IMR-90 (cell line): ENCODE results near the gene NFATC3. TPM values are rescaled to one million over a fixed set of nuclear protein-coding genes. Genes with fewer than 3 reads are reported as not detected.

Experiments
- ATAC-seq: fragments of 200-7000 bp; cut with Tn5 transposase; 2 replicates; pipeline ENCODE4 v1.9.1; 2020; ENCODE audit warnings: low read depth, mild to moderate bottlenecking, moderate library complexity
- BruUV-seq: library from RNA; stranded (reverse); fragments of 400-500 nt; replicated peaks from 2 replicates; lab custom pipeline; 2021; lab: Mats Ljungman, UMichigan
- CTCF ChIA-PET: fragments of 300-600 bp; formaldehyde crosslinking; extraction: SDS; loops from one replicate; lab custom pipeline; 2021; ENCODE audit warnings: antibody characterized with exemption; lab: Yijun Ruan, JAX
- POLR2A ChIA-PET: fragments of 300-600 bp; sonication (Branson Sonifier 250); formaldehyde crosslinking; loops from one replicate; lab custom pipeline; 2022; ENCODE audit warnings: antibody characterized with exemption; ENCODE audit not compliant: unreplicated experiment; lab: Charles Lee
- DNase-seq: peaks from one replicate; pipeline ENCODE4 v3.0.0; 2013
- H2AFZ ChIP-seq: replicated peaks from 2 replicates; pipeline ENCODE3; 2013; ENCODE audit warnings: low read length, mild to moderate bottlenecking; ENCODE audit not compliant: poor library complexity
- H2AK5ac ChIP-seq: 2 replicates; pipeline ENCODE4 v1.6.1; 2013; ENCODE audit warnings: low read depth, low read length, inconsistent platforms
- H2AK9ac ChIP-seq: replicated peaks from 2 replicates; pipeline ENCODE3; 2013; ENCODE audit warnings: mild to moderate bottlenecking, low read depth, low read length, moderate library complexity; ENCODE audit not compliant: poor library complexity
- H2BK120ac ChIP-seq: 2 replicates; pipeline ENCODE4 v1.6.1; 2013; ENCODE audit warnings: low read depth, low read length, inconsistent platforms
- H2BK15ac ChIP-seq: 3 replicates; pipeline ENCODE4 v1.6.1; 2013; ENCODE audit warnings: low read depth, low read length, inconsistent platforms
- H2BK20ac ChIP-seq: 2 replicates; pipeline ENCODE4 v1.6.1; 2013; ENCODE audit warnings: low read depth, mild to moderate bottlenecking, inconsistent platforms, low read length, moderate library complexity
- H2BK5ac ChIP-seq: 2 replicates; pipeline ENCODE4 v1.6.1; 2013; ENCODE audit warnings: mild to moderate bottlenecking, low read depth, low read length, inconsistent platforms; ENCODE audit not compliant: poor library complexity, severe bottlenecking
- H3K14ac ChIP-seq: replicated peaks from 2 replicates; pipeline ENCODE4 v1.6.1; 2013; ENCODE audit warnings: low read depth, low read length, inconsistent platforms
- H3K18ac ChIP-seq: 2 replicates; pipeline ENCODE4 v1.6.1; 2013; ENCODE audit warnings: low read depth, low read length, control low read depth
- H3K23ac ChIP-seq: 2 replicates; pipeline ENCODE4 v1.6.1; 2013; ENCODE audit warnings: low read depth, low read length, inconsistent platforms
- H3K27ac ChIP-seq: 2 replicates; pipeline ENCODE4 v1.5.1; 2013; ENCODE audit warnings: mild to moderate bottlenecking, control low read depth, low read length; ENCODE audit not compliant: insufficient read depth
- H3K27me3 ChIP-seq: 2 replicates; pipeline ENCODE4 v1.6.1; 2013; ENCODE audit warnings: low read length; ENCODE audit not compliant: control insufficient read depth, insufficient read depth
- H3K36me3 ChIP-seq: 2 replicates; pipeline ENCODE4 v1.6.1; 2013; ENCODE audit warnings: low read length, mixed read lengths; ENCODE audit not compliant: control insufficient read depth, insufficient read depth
- H3K4ac ChIP-seq: 2 replicates; pipeline ENCODE4 v1.6.1; 2013; ENCODE audit warnings: low read depth, low read length, inconsistent platforms
- H3K4me1 ChIP-seq: 2 replicates; pipeline ENCODE4 v1.6.1; 2013; ENCODE audit warnings: low read length, mixed read lengths; ENCODE audit not compliant: control insufficient read depth, insufficient read depth
- H3K4me2 ChIP-seq: 2 replicates; pipeline ENCODE4 v1.6.1; 2013; ENCODE audit warnings: low read depth, mild to moderate bottlenecking, control low read depth, low read length, moderate library complexity
- H3K4me3 ChIP-seq: 2 replicates; pipeline ENCODE4 v1.5.1; 2013; ENCODE audit warnings: low read depth, mild to moderate bottlenecking, control low read depth, low read length, moderate library complexity; ENCODE audit not compliant: insufficient read depth
- H3K56ac ChIP-seq: 2 replicates; pipeline ENCODE4 v1.6.1; 2013; ENCODE audit warnings: low read length, inconsistent platforms; ENCODE audit not compliant: insufficient read depth; ENCODE audit errors: extremely low read depth
- H3K79me1 ChIP-seq, 2 experiments: 2 replicates each; pipeline ENCODE4 v1.6.1; 2013; ENCODE audit warnings: low read length in 2 of 2, inconsistent platforms in 1 of 2, low read depth in 1 of 2
- H3K9ac ChIP-seq: 2 replicates; pipeline ENCODE4 v1.6.1; 2013; ENCODE audit warnings: low read depth, low read length, control low read depth
- H3K9me1 ChIP-seq: 2 replicates; pipeline ENCODE4 v1.6.1; 2013; ENCODE audit warnings: low read length, inconsistent platforms; ENCODE audit not compliant: insufficient read depth
- H3K9me3 ChIP-seq: 2 replicates; pipeline ENCODE4 v1.6.1; 2013; ENCODE audit warnings: low read length; ENCODE audit not compliant: control insufficient read depth, insufficient read depth
- H4K20me1 ChIP-seq: 2 replicates; pipeline ENCODE4 v1.6.1; 2013; ENCODE audit warnings: low read length, inconsistent platforms; ENCODE audit not compliant: insufficient read depth
- H4K5ac ChIP-seq: 2 replicates; pipeline ENCODE4 v1.6.1; 2013; ENCODE audit warnings: mild to moderate bottlenecking, low read depth, low read length, control low read depth
- H4K8ac ChIP-seq, 2 experiments: 2 replicates each; pipeline ENCODE4 v1.6.1; 2013; ENCODE audit warnings: low read depth in 2 of 2, low read length in 2 of 2, control low read depth in 1 of 2, inconsistent platforms in 1 of 2
- H4K91ac ChIP-seq: 2 replicates; pipeline ENCODE4 v1.6.1; 2013; ENCODE audit warnings: low read depth, low read length, inconsistent platforms; ENCODE audit not compliant: insufficient read depth
- CEBPB ChIP-seq: IDR thresholded peaks from 2 replicates; pipeline ENCODE4 v1.6.1; 2012; ENCODE audit warnings: low read depth, low read length, improper control_type of control experiment
- CTCF ChIP-seq: conservative IDR thresholded peaks from 2 replicates; pipeline ENCODE4 v1.5.1; 2012; ENCODE audit warnings: mild to moderate bottlenecking, low read depth, low read length, improper control_type of control experiment
- MAFK ChIP-seq: IDR thresholded peaks from 2 replicates; pipeline ENCODE4 v1.6.1; 2012; ENCODE audit warnings: low read depth, low read length, improper control_type of control experiment
- POLR2A ChIP-seq: IDR thresholded peaks from 2 replicates; pipeline ENCODE4 v1.6.1; 2012; ENCODE audit warnings: mild to moderate bottlenecking, low read depth, low read length
- WGBS, 2 experiments: methylation state at CpG; one replicate each; pipeline versions ENCODE4 v1.1.5 to v1.1.7; 2013; ENCODE audit warnings: missing lambda C conversion rate in 2 of 2; ENCODE audit not compliant: insufficient read length in 1 of 2; ENCODE audit errors: extremely low coverage in 2 of 2; 5-methylcytosine and 5-hydroxymethylcytosine counted together
- dilution Hi-C: fragments of 300-500 bp; cut with HindIII; formaldehyde crosslinking; loops from one replicate; pipeline ENCODE4 v1.14.3; 2018; ENCODE audit warnings: low sequenced_read_pairs; ENCODE audit not compliant: unreplicated experiment
- in situ Hi-C: fragments of 300-500 bp; cut with MboI; formaldehyde crosslinking; loops from 3 replicates; pipeline ENCODE4 v1.14.3; 2019; ENCODE audit warnings: low sequenced_read_pairs, inconsistent platforms, mixed read lengths
- intact Hi-C: fragments of 100-400 bp; cut with micrococcal nuclease; formaldehyde crosslinking; loops from 2 replicates; pipeline ENCODE4 v1.10.0; 2022
- polyA plus RNA-seq, 3 experiments: library from polyadenylated mRNA; depleted of rRNA; stranded (reverse); fragments of >200 nt; gene quantifications; 2 replicates each; pipeline ENCODE4 v1.2.3, GENCODE V29; 2012; ENCODE audit warnings: low replicate concordance in 1 of 3
- total RNA-seq: library from RNA; depleted of rRNA; stranded (reverse); fragments of >200 nt; gene quantifications from 2 replicates; pipeline ENCODE4 v1.2.3, GENCODE V29; 2012

Gene NFATC3
- total and polyA plus RNA-seq, 2 of the 4 experiments (the other 2 are of a cell fraction), result 6.3 to 21.5 TPM

GRCh38 chr16:68091380-68092261 lies 6.5 kb downstream of the NFATC3 start:
- Histone ChIP-seq H3K9me3 (no peaks in the 10 kb centered on the region), H3K23ac (peak overlapping the region; percentile 39; the same call in 1 of the 2 replicates), H3K27me3 (no peaks in the 10 kb centered on the region), H2AK5ac (no peak overlapping the region), H2BK20ac (no peak overlapping the region; the same call in 1 of the 2 replicates), H3K4me3 (no peak overlapping the region), H2BK15ac (no peak overlapping the region), H2AK9ac (no peak overlapping the region), H3K4ac (no peak overlapping the region; the same call in 1 of the 2 replicates), H4K91ac (no peak overlapping the region; the same call in 1 of the 2 replicates), H3K4me1 (peaks cover 2% of the 10 kb centered on the region; the same call in 1 of the 2 replicates), H4K5ac (no peak overlapping the region), H3K27ac (peak overlapping the region; percentile 37; the same call in 1 of the 2 replicates), H3K9me1 (peaks cover 5% of the 10 kb centered on the region), H3K56ac (no peak overlapping the region), H3K36me3 (no peaks in the 10 kb centered on the region), H4K20me1 (peaks cover 19% of the 10 kb centered on the region; the same call in 1 of the 2 replicates), H3K4me2 (peak overlapping the region; percentile 17), H3K18ac (peak overlapping the region; percentile 16; the same call in 1 of the 2 replicates), H2BK5ac (peak overlapping the region; percentile 86), H4K8ac (peak overlapping the region in 1 of 2 experiments; percentile 49; a peak in 2 of 4 replicates), H3K79me1 (peaks cover 29 to 65% of the 10 kb centered on the region in 2 experiments), H2AFZ (peak overlapping the region; percentile 52), H3K14ac (no peak overlapping the region), H3K9ac (no peak overlapping the region), H2BK120ac (peak overlapping the region; percentile 59; the same call in 1 of the 2 replicates)
- DNase-seq, result peak; percentile 72
- TF ChIP-seq MAFK, result no peak
- no peak for TF ChIP-seq CTCF
- no peak for TF ChIP-seq CEBPB
- TF ChIP-seq POLR2A, result no peak
- no TSS peak for BruUV-seq
- in situ Hi-C loops (loop anchor here (10.0 kb wide), 1 partner anchor 133 kb away; no protein-coding TSS in a partner anchor), dilution Hi-C loops (no loop called here), intact Hi-C loops (loop anchor here (5.0 kb wide), 1 partner anchor 41 kb away; no protein-coding TSS in a partner anchor)
- ChIA-PET CTCF (interaction anchor here (0.6 kb wide), 1 partner anchor 138 kb away, joined by 3 read pairs; no protein-coding TSS in a partner anchor), POLR2A (interaction anchor here (0.6 kb wide), 2 partner anchors 17 to 104 kb away, joined by 3 read pairs; no protein-coding TSS in a partner anchor)
- ATAC-seq, result peak; percentile 79
- WGBS, 2 experiments, result no CpG with 5 or more reads among the region's 5 CpGs
